ENCODE data around the gene ADAM11. TPM values are rescaled to one million over a fixed set of nuclear protein-coding genes. Genes with fewer than 3 reads are reported as not detected.
A peak's percentile ranks its signal among the peaks of the same experiment; 100 is the strongest.

Gene ADAM11
- total and polyA plus RNA-seq, 2 of the 8 experiments (the other 6 are each of a cell fraction or from before 2014, with no cell fraction given): 2.3 to 2.9 TPM

DNA sequence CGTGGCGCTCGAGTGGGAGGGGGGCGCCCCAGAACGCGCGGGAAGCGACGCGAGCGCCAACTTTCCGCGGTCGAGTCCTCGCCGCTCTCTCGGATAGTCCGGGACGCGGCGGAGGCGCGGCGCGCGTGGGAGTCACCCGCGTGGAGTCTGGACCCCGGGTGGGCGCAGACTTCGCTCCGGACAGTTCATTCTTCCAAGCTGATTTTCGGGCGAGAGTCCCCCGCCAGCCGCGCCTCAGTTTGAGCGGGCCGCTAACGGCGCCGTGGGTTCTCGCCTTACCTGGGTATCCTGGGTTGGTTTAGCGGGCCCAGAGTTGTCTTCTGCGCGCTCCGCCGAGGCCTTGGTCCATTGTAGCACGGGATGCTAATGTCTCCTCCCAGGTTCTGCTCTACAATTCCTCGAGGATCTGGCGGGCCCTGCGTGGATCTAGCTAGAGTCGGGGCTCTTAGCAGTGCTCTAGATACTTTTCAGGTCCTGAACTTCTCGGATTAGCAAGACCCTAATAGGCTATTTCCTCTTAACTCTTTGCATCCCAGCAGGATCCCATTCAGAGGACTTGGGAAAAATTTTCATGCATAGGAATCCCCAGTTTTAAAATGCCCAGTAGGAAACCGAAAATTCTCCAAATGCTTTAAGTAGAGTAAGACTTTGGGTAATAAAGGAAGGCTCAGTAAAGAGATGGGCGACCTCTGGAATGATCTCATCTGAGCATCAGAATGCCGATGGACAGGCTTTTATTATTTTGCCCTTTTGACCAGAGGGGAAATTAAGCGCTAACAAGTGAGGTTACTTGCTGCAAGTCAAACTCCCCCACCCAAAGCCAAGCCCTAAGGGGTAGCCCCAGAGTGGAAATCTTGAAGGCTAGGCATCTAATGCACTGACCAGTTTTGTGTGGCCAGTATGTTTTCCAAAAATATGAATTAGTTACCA lies 71.8 kb downstream of the ADAM11 start:
- Histone ChIP-seq H3K79me2 (ENCODE audit: control insufficient read depth in 1 of 2, insufficient read depth in 2 of 2, low read length in 2 of 2) (peaks cover 5 to 40% of the 10 kb centered on the region in 2 experiments), H3K23ac (ENCODE audit: insufficient read length) (no peak overlapping the region), H2BK20ac (ENCODE audit: low read length) (peak overlapping the region; percentile 29; the same call in 1 of the 2 replicates), H3K14ac (ENCODE audit: insufficient read length) (no peak overlapping the region), H2BK5ac (ENCODE audit: low read depth, low read length) (peak overlapping the region; percentile 96), H3K79me1 (ENCODE audit: low read depth, low read length) (no peaks in the 10 kb centered on the region), H3K27ac (ENCODE audit: low read depth, low read length) (peak overlapping the region; percentile 86), H4K91ac (replicated peaks; ENCODE audit: insufficient read length, low read length) (peak overlapping the region; percentile 96), H2AK5ac (ENCODE audit: low read depth, low read length) (0 out of 2 replicates have a peak overlapping the region, but pooled peaks have one; percentile 3), H4K8ac (ENCODE audit: extremely low read depth, insufficient read depth, low read length) (peak overlapping the region; percentile 93; the same call in 1 of the 2 replicates), H4K20me1 (replicated peaks in 1 of 2; ENCODE audit: control insufficient read depth in 1 of 2, insufficient read depth in 2 of 2, low read length in 2 of 2) (peaks cover 4 to 5% of the 10 kb centered on the region in 2 experiments), H3K27me3 (replicated peaks in 1 of 4; ENCODE audit: control insufficient read depth in 3 of 4, extremely low read depth in 1 of 4, insufficient read depth in 3 of 4, low read length in 3 of 4) (no peaks in the 10 kb centered on the region), H3K23me2 (ENCODE audit: low read depth, low read length) (peaks cover 4% of the 10 kb centered on the region; the same call in 1 of the 2 replicates), H3K4ac (replicated peaks; ENCODE audit: insufficient read length, low read depth, low read length) (peak overlapping the region; percentile 81), H3K4me3 (ENCODE audit: extremely low read depth in 1 of 4, insufficient read depth in 2 of 4, low read depth in 3 of 4, low read length in 4 of 4) (peak overlapping the region; percentile 79 to 97 (median 92)), H4K5ac (ENCODE audit: insufficient read length, low read depth, low read length) (no peak overlapping the region), H2BK120ac (replicated peaks; ENCODE audit: low read depth, low read length) (peak overlapping the region; percentile 70), H2AFZ (ENCODE audit: low read length) (no peak overlapping the region), H3K36me3 (ENCODE audit: control insufficient read depth in 2 of 4, insufficient read depth in 4 of 4, low read length in 3 of 4) (no peaks in the 10 kb centered on the region), H3K4me1 (replicated peaks in 1 of 4; ENCODE audit: control insufficient read depth in 3 of 4, insufficient read depth in 4 of 4, low read length in 3 of 4) (peaks cover 0 to 7% (median 5%) of the 10 kb centered on the region in 4 experiments; a peak in 4 of 7 replicates), H2BK12ac (ENCODE audit: low read depth, low read length) (0 out of 2 replicates have a peak overlapping the region, but pooled peaks have one; percentile 82), H3K9me3 (ENCODE audit: insufficient read depth in 2 of 2, low read depth in 1 of 2, low read length in 1 of 2) (no peaks in the 10 kb centered on the region), H2BK15ac (ENCODE audit: low read length) (peak overlapping the region; percentile 61; the same call in 1 of the 2 replicates), H3K9ac (replicated peaks in 1 of 4; ENCODE audit: extremely low read depth in 1 of 4, low read depth in 3 of 4, low read length in 3 of 4) (peak overlapping the region; percentile 15 to 91 (median 74)), H3K4me2 (ENCODE audit: insufficient read depth in 1 of 2, low read depth in 2 of 2, low read length in 2 of 2) (peak overlapping the region; percentile 51 to 70), H3K56ac (replicated peaks; ENCODE audit: insufficient read length, low read depth, low read length) (peak overlapping the region; percentile 52), H3K18ac (ENCODE audit: extremely low read depth, low read length) (peak overlapping the region; percentile 99)
- ChIA-PET POLR2A (ENCODE audit: partially characterized antibody) (interaction anchor here (0.6 to 5.5 kb wide), 16 partner anchors 8 to 419 kb away, joined by 3 to 58 read pairs (median 6); partner anchors contain the start of gene HIGD1B), CTCF (ENCODE audit: partially characterized antibody) (interaction anchor here (0.8 to 5.2 kb wide), 11 partner anchors 14 to 241 kb away, joined by 3 to 44 read pairs (median 8); no protein-coding TSS in a partner anchor)
- 1% methylated on average over 42 of the region's 58 CpGs; no CpG with 5 or more reads in 1 of the 2 experiments for WGBS, 2 experiments (ENCODE audit: extremely low coverage in 1 of 2, insufficient coverage in 1 of 2, insufficient read length in 1 of 2, insufficient replicate concordance in 2 of 2, low coverage in 1 of 2, low lambda C conversion rate in 2 of 2, missing lambda C conversion rate in 1 of 2)
- FAIRE-seq (peak; percentile 68), DNase-seq (ENCODE audit: low read depth in 1 of 2, low spot score in 2 of 2) (peak; percentile 67 to 72)
- TF ChIP-seq ASH2L (IDR thresholded peaks at IDR 0.05; ENCODE audit: low read length) (peak; percentile 7), CREB1 (IDR thresholded peaks at IDR 0.05) (no peak), YY1 (IDR thresholded peaks at IDR 0.05; ENCODE audit: low read depth, low read length) (no peak), SIRT6 (IDR thresholded peaks at IDR 0.05; ENCODE audit: low read length) (no peak), PHF8 (conservative IDR thresholded peaks at IDR 0.05; ENCODE audit: low read depth, low read length) (peak; percentile 70), CBX8 (IDR thresholded peaks at IDR 0.05; ENCODE audit: borderline replicate concordance, low read depth, low read length) (no peak), JUN (IDR thresholded peaks at IDR 0.05; ENCODE audit: low read depth, low read length) (no peak), POLR2AphosphoS5 (IDR thresholded peaks at IDR 0.05; ENCODE audit: low read depth, low read length) (peak; percentile 49; the same call in 1 of the 2 replicates), MAX (IDR thresholded peaks at IDR 0.05) (peak; percentile 76), TAF1 (IDR thresholded peaks at IDR 0.05; ENCODE audit: low read depth, low read length) (0 out of 2 replicates have a peak, but pooled peaks have one; percentile 48), SP1 (IDR thresholded peaks at IDR 0.05; ENCODE audit: low read depth, low read length) (peak; percentile 16; the same call in 1 of the 2 replicates), SIX5 (IDR thresholded peaks at IDR 0.05; ENCODE audit: low read depth, low read length) (no peak)

Data from H1 (cell line).